Bone marrow (tissue), 2 donors: ENCODE results near the gene CLEC18C.
"Not testable (repeated sequence)": the region's sequence is repeated elsewhere in the genome, so short reads cannot be mapped to it uniquely, and the experiment has no call there.

Experiments used
- DNase-seq, 2 donors: peaks; one replicate each; lab custom pipeline; 2025; lab: John Stamatoyannopoulos, UW

Gene CLEC18C

GRCh38 chr16:70159355-70160348 lies 13.9 kb upstream of the CLEC18C start:
- DNase-seq, result no peak

GRCh38 chr16:70160388-70160787 lies 13.2 kb upstream of the CLEC18C start:
- no peak for DNase-seq

- no peak for DNase-seq
These were observed 12.8 kb upstream of the CLEC18C start for GRCh38 chr16:70160821-70161220.

- no peak for DNase-seq
These were observed 12.2 kb upstream of the CLEC18C start for GRCh38 chr16:70161350-70161749.

- DNase-seq, result no peak
These were observed 11.5 kb upstream of the CLEC18C start for GRCh38 chr16:70162041-70162451.

- DNase-seq, result no peak
These were observed 10.0 kb upstream of the CLEC18C start for GRCh38 chr16:70163596-70163995.

GRCh38 chr16:70166688-70167087 lies 6.9 kb upstream of the CLEC18C start:
- DNase-seq, result not testable (repeated sequence)

GRCh38 chr16:70173916-70174315 lies 329 bp downstream of the CLEC18C start:
- not testable (repeated sequence) for DNase-seq

GRCh38 chr16:70174387-70174932 lies 873 bp downstream of the CLEC18C start:
- DNase-seq, result not testable (repeated sequence)

- DNase-seq, result not testable (repeated sequence)
These were observed 14.4 kb downstream of the CLEC18C start for GRCh38 chr16:70187858-70188607.

GRCh38 chr16:70188608-70188915 lies 15.0 kb downstream of the CLEC18C start:
- not testable (repeated sequence) for DNase-seq

GRCh38 chr16:70190574-70190973 lies 17.0 kb downstream of the CLEC18C start:
- not testable (repeated sequence) for DNase-seq

GRCh38 chr16:70196683-70197300 lies 23.2 kb downstream of the CLEC18C start:
- DNase-seq, result not testable (repeated sequence)

GRCh38 chr16:70197611-70198010 lies 24.0 kb downstream of the CLEC18C start:
- not testable (repeated sequence) for DNase-seq

- DNase-seq, result not testable (repeated sequence)
These were observed 24.6 kb downstream of the CLEC18C start for GRCh38 chr16:70198230-70198629.

GRCh38 chr16:70198666-70199065 lies 25.1 kb downstream of the CLEC18C start:
- DNase-seq, result not testable (repeated sequence)

- not testable (repeated sequence) for DNase-seq
These were observed 25.6 kb downstream of the CLEC18C start for GRCh38 chr16:70199170-70199569.

GRCh38 chr16:70200063-70200462 lies 26.5 kb downstream of the CLEC18C start:
- DNase-seq, result not testable (repeated sequence)

- not testable (repeated sequence) for DNase-seq
These were observed 29.9 kb downstream of the CLEC18C start for GRCh38 chr16:70203508-70203907.

- not testable (repeated sequence) for DNase-seq
These were observed 30.4 kb downstream of the CLEC18C start for GRCh38 chr16:70204010-70204409.

- not testable (repeated sequence) for DNase-seq
These were observed 31.2 kb downstream of the CLEC18C start for GRCh38 chr16:70204668-70205405.
